K562 (cell line): ENCODE results near the gene NRCAM. TPM values are rescaled to one million over a fixed set of nuclear protein-coding genes. Genes with fewer than 3 reads are reported as not detected.

Experiments used
- CBFB ChIP-seq: sonication (generic); formaldehyde crosslinking; IDR thresholded peaks from 2 replicates; pipeline ENCODE4 v1.4.0; 2020; ENCODE audit warnings: mild to moderate bottlenecking, missing genetic modification reagents
- CEBPG ChIP-seq, 3 experiments: fragments of 200-800 bp in 1 of 3; sonication (Bioruptor generic) in 1 of 3; sonication (generic) in 1 of 3; formaldehyde crosslinking in 1 of 3; IDR thresholded peaks in 2 of 3; conservative IDR thresholded peaks in 1 of 3; 2 replicates each; pipeline versions ENCODE4 v1.6.1 to v1.8.0; 2016 to 2022; ENCODE audit warnings: missing compliant biosample characterization in 2 of 3, missing genetic modification characterization in 2 of 3, mild to moderate bottlenecking in 1 of 3, missing genetic modification reagents in 1 of 3
- CREBBP ChIP-seq: IDR thresholded peaks from one replicate; pipeline ENCODE4 v1.6.1; 2012; ENCODE audit warnings: low read depth, mild to moderate bottlenecking, control low read depth, inconsistent platforms, low read length
- DIDO1 ChIP-seq: fragments of 450-650 bp; IDR thresholded peaks from 2 replicates; pipeline ENCODE4 v1.6.1; 2016; ENCODE audit warnings: low read depth, missing biosample characterization, missing genetic modification characterization
- FOXP1 ChIP-seq: sonication (generic); formaldehyde crosslinking; IDR thresholded peaks from 2 replicates; pipeline ENCODE4 v1.8.0; 2022; ENCODE audit warnings: mild to moderate bottlenecking, missing genetic modification reagents
- GTF2A2 ChIP-seq: IDR thresholded peaks from 2 replicates; pipeline ENCODE4 v1.6.1; 2016; ENCODE audit warnings: mild to moderate bottlenecking, missing genetic modification characterization, missing compliant biosample characterization
- HCFC1 ChIP-seq: IDR thresholded peaks from 2 replicates; pipeline ENCODE4 v1.6.1; 2012; ENCODE audit warnings: low read depth, low read length, improper control_type of control experiment
- HDGF ChIP-seq: fragments of 450-650 bp; IDR thresholded peaks from 2 replicates; pipeline ENCODE4 v1.6.1; 2016
- SRF ChIP-seq, 2 experiments: fragments of 250-450, 450-650 bp in 1 of 2; sonication (Bioruptor Pico) in 1 of 2; sonication (generic) in 1 of 2; formaldehyde crosslinking; IDR thresholded peaks; 2 replicates each; pipeline versions ENCODE4 v1.5.0 to v1.5.1; 2020 to 2022; ENCODE audit warnings: mild to moderate bottlenecking in 1 of 2, missing genetic modification reagents in 1 of 2
- TEAD2 ChIP-seq: fragments of 450-650 bp; IDR thresholded peaks from 2 replicates; pipeline ENCODE4 v1.6.1; 2016; ENCODE audit warnings: missing genetic modification characterization, control low read depth, missing compliant biosample characterization
- ZFX ChIP-seq: sonication (generic); formaldehyde crosslinking; IDR thresholded peaks from 2 replicates; pipeline ENCODE4 v1.8.0; 2022; ENCODE audit warnings: mild to moderate bottlenecking, missing genetic modification reagents, moderate library complexity
- ZNF41 ChIP-seq: fragments of 250-450 bp; sonication (Bioruptor Pico); conservative IDR thresholded peaks from 2 replicates; pipeline ENCODE4 v1.4.0; 2020; ENCODE audit warnings: mild to moderate bottlenecking
- ZNF764 ChIP-seq: fragments of 250-450 bp; sonication (Bioruptor Pico); IDR thresholded peaks from 2 replicates; pipeline ENCODE4 v1.4.0; 2020; ENCODE audit warnings: low read depth, mild to moderate bottlenecking, moderate library complexity
- polyA plus RNA-seq, 8 experiments: library from polyadenylated mRNA; depleted of rRNA in 4 of 8; stranded (reverse) in 5 of 8; unstranded in 3 of 8; fragments of >200 nt; fragmentation: Nextera tagmentation in 2 of 8; fragmentation: Illumina TruSeq in 1 of 8; extraction: Ambion mirVana in 2 of 8; extraction: Trizol in 1 of 8; gene quantifications; 2 replicates each; pipeline versions ENCODE4 v1.2.1 to v1.2.3, GENCODE V29; 2011 to 2014; ENCODE audit warnings: inconsistent platforms in 1 of 8, missing spikeins in 1 of 8
- total RNA-seq, 7 experiments: library from RNA; depleted of rRNA in 6 of 7; stranded (reverse); fragments of >200 nt in 6 of 7; fragmentation: Illumina TruSeq in 2 of 7; extraction: Trizol in 2 of 7; gene quantifications; 2 replicates each; pipeline versions ENCODE4 v1.2.1 to v1.2.3, GENCODE V29; 2011 to 2021; ENCODE audit warnings: low replicate concordance in 1 of 7
- TF ChIP-seq, protein P1 (sequence below), 2 experiments: IDR thresholded peaks in 1 of 2; conservative IDR thresholded peaks in 1 of 2; 2 replicates each; pipeline ENCODE4 v1.6.1; 2016; ENCODE audit warnings: low read depth in 2 of 2, mild to moderate bottlenecking in 1 of 2, missing compliant biosample characterization in 1 of 2, missing genetic modification characterization in 1 of 2, moderate library complexity in 1 of 2
- TF ChIP-seq, protein P2 (sequence below): fragments of 450-650 bp; formaldehyde crosslinking; IDR thresholded peaks from 2 replicates; pipeline ENCODE4 v1.4.0; 2020; ENCODE audit warnings: mild to moderate bottlenecking, moderate library complexity
- TF ChIP-seq, protein P3 (sequence below): fragments of 250-450 bp; sonication (Bioruptor Pico); IDR thresholded peaks from 2 replicates; pipeline ENCODE4 v1.5.0; 2021; ENCODE audit warnings: mild to moderate bottlenecking, moderate library complexity
- TF ChIP-seq, protein P4 (sequence below): fragments of 450-650 bp; formaldehyde crosslinking; IDR thresholded peaks from 2 replicates; pipeline ENCODE4 v1.4.0; 2020; ENCODE audit warnings: mild to moderate bottlenecking, moderate library complexity

NRCAM gene
- total and polyA plus RNA-seq, 9 of the 15 experiments (the other 6 are each of a cell fraction or from before 2014, with no cell fraction given) = 0.03 to 0.54 (median 0.12) TPM; not detected in 1

DNA sequence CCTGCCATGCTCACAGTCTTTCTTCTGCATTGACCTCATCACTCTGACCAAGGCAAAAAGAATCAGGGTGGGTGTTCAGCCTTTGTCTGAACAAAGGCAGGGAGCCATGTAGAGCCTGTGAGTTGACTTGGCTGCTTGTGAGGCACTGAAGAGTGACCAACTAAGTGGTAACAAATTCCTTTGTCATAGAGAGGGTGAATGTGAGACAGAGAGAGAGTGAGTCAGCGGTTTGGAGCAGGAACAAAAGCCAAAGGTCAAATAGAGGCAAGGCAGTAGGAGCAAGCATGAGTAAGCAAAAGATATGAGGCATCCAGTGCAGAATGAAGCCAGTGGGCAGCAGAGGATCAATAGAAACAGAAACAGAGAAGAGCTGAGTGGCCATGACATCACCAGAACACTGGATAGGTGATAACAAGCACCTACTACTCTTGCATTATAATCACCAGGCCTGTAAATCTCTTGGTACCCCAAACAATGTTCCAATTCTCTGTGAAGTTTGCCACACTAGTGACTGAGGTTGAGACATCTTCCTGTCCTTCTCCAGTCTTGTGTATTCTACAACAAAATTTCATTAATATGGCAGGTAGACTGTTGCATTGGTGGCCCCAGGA lies 209.9 kb downstream of the NRCAM start (continued):
- TF ChIP-seq, protein P1, sequence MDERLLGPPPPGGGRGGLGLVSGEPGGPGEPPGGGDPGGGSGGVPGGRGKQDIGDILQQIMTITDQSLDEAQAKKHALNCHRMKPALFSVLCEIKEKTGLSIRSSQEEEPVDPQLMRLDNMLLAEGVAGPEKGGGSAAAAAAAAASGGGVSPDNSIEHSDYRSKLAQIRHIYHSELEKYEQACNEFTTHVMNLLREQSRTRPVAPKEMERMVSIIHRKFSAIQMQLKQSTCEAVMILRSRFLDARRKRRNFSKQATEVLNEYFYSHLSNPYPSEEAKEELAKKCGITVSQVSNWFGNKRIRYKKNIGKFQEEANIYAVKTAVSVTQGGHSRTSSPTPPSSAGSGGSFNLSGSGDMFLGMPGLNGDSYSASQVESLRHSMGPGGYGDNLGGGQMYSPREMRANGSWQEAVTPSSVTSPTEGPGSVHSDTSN (CRISPR knock-in tag; IDR thresholded peaks at IDR 0.05; ENCODE audit: low read depth) = no peak
- TF ChIP-seq, protein P1 (tag; conservative IDR thresholded peaks at IDR 0.05; ENCODE audit: low read depth) = peak; percentile 60; the same call in 1 of the 2 replicates
- TF ChIP-seq, protein P2, sequence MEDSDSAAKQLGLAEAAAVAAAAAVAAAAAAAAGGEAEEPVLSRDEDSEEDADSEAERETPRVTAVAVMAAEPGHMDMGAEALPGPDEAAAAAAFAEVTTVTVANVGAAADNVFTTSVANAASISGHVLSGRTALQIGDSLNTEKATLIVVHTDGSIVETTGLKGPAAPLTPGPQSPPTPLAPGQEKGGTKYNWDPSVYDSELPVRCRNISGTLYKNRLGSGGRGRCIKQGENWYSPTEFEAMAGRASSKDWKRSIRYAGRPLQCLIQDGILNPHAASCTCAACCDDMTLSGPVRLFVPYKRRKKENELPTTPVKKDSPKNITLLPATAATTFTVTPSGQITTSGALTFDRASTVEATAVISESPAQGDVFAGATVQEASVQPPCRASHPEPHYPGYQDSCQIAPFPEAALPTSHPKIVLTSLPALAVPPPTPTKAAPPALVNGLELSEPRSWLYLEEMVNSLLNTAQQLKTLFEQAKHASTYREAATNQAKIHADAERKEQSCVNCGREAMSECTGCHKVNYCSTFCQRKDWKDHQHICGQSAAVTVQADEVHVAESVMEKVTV (CRISPR knock-in tag) = peak; percentile 29; the same call in 1 of the 2 replicates
- no peak for TF ChIP-seq CEBPG (CRISPR knock-in tag; IDR thresholded peaks at IDR 0.05)
- peak in 1 of 2 experiments; percentile 24; a peak in 1 of 4 replicates for TF ChIP-seq CEBPG (tag; conservative IDR thresholded peaks at IDR 0.05 in 1 of 2, IDR thresholded peaks at IDR 0.05 in 1 of 2)
- no peak for TF ChIP-seq ZFX (CRISPR knock-in tag)
- TF ChIP-seq, protein P3, sequence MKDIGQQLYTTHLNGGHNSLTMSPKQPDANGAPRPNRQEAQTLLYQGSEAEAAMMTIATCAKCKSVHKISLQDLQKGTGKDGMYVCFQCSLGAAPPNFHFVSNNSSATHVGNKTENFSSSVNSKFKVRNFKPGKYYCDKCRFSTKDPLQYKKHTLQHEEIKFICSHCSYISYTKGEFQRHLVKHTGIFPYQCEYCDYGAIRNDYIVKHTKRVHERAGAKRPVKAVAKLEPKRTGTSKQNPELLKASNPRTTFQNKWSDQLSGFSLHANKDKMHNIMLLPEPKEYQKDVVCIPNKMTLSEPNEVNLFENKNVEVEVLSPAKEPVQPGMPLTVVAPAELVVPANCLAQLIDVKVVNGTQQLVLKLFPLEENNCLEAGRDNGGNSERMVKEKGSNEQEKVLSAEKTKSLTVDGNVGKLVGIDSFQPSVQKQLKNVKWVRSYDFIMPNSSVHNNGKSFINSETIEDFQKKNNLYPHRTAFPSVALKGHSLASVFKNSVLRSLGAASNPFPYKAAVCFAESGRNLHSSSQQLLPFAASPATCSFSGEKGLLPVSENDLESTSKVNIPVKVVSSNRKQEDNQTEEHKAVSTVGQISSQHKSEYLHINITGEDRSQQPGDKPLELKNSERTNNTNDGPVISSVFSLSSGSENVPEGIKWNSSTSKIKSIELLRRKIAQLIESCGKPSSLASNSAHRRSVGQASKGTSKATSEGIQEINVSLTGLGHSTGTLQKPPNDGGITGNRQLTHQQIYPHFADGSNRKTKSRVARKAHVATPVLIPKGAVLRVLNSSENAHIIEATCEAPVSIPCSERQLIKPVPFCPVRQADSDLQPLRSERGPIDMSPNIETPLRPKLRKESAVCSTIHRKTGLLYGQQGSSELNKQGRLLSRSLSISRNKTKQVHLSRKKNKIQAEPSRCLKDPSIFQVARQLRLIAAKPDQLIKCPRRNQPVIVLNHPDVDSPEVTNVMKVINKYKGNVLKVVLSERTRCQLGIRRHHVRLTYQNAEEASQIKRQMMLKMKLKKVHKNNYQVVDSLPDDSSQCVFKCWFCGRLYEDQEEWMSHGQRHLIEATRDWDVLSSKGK (CRISPR knock-in tag) = no peak
- peak; percentile 90 for TF ChIP-seq HDGF
- no peak for TF ChIP-seq GTF2A2
- no peak; the same call in 1 of the 2 replicates for TF ChIP-seq HCFC1
- TF ChIP-seq, protein P4, sequence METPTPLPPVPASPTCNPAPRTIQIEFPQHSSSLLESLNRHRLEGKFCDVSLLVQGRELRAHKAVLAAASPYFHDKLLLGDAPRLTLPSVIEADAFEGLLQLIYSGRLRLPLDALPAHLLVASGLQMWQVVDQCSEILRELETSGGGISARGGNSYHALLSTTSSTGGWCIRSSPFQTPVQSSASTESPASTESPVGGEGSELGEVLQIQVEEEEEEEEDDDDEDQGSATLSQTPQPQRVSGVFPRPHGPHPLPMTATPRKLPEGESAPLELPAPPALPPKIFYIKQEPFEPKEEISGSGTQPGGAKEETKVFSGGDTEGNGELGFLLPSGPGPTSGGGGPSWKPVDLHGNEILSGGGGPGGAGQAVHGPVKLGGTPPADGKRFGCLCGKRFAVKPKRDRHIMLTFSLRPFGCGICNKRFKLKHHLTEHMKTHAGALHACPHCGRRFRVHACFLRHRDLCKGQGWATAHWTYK (CRISPR knock-in tag) = peak; percentile 63; the same call in 1 of the 2 replicates
- peak; percentile 78; the same call in 1 of the 2 replicates for TF ChIP-seq FOXP1 (CRISPR knock-in tag)
- 0 out of 2 replicates have a peak, but pooled peaks have one; percentile 37 for TF ChIP-seq DIDO1 (tag)
- no peak; the same call in 1 of the 2 replicates for TF ChIP-seq TEAD2 (tag)
- no peak for TF ChIP-seq SRF (CRISPR knock-in tag; IDR thresholded peaks at IDR 0.05)
- no peak for TF ChIP-seq ZNF764 (CRISPR knock-in tag)
- no peak for TF ChIP-seq CREBBP
- no peak; the same call in 1 of the 2 replicates for TF ChIP-seq ZNF41
- peak; percentile 73; the same call in 1 of the 2 replicates for TF ChIP-seq CBFB (CRISPR knock-in tag)
